ENCODE measurements around the gene CUX1.
"Not testable (repeated sequence)": the region's sequence is repeated elsewhere in the genome, so short reads cannot be mapped to it uniquely, and the experiment has no call there.

The CUX1 gene

GRCh38 chr7:101866328-101866727 lies 48.9 kb downstream of the CUX1 start:
- no peak for DNase-seq (ENCODE audit: extremely low read depth in 1 of 2, low read depth in 1 of 2)

- DNase-seq (ENCODE audit: extremely low read depth in 1 of 2, low read depth in 1 of 2), result no peak
These were observed 49.8 kb downstream of the CUX1 start for GRCh38 chr7:101867265-101867664.

GRCh38 chr7:101867681-101868080 lies 50.3 kb downstream of the CUX1 start:
- DNase-seq (ENCODE audit: extremely low read depth in 1 of 2, low read depth in 1 of 2), result not testable (repeated sequence)

GRCh38 chr7:101868191-101868950 lies 50.9 kb downstream of the CUX1 start:
- no peak for DNase-seq (ENCODE audit: extremely low read depth in 1 of 2, low read depth in 1 of 2)

- no peak for DNase-seq (ENCODE audit: extremely low read depth in 1 of 2, low read depth in 1 of 2)
These were observed 51.8 kb downstream of the CUX1 start for GRCh38 chr7:101869026-101869900.

- DNase-seq (ENCODE audit: extremely low read depth in 1 of 2, low read depth in 1 of 2), result no peak
These were observed 52.5 kb downstream of the CUX1 start for GRCh38 chr7:101869901-101870290.

GRCh38 chr7:101870361-101871062 lies 53.1 kb downstream of the CUX1 start:
- DNase-seq (ENCODE audit: extremely low read depth in 1 of 2, low read depth in 1 of 2), result no peak

GRCh38 chr7:101871351-101871750 lies 53.9 kb downstream of the CUX1 start:
- DNase-seq (ENCODE audit: extremely low read depth in 1 of 2, low read depth in 1 of 2), result no peak

GRCh38 chr7:101874028-101874427 lies 56.6 kb downstream of the CUX1 start:
- DNase-seq (ENCODE audit: extremely low read depth in 1 of 2, low read depth in 1 of 2), result no peak

- no peak for DNase-seq (ENCODE audit: extremely low read depth in 1 of 2, low read depth in 1 of 2)
These were observed 57.9 kb downstream of the CUX1 start for GRCh38 chr7:101875283-101875846.

GRCh38 chr7:101877882-101878591 lies 60.6 kb downstream of the CUX1 start:
- no peak for DNase-seq (ENCODE audit: extremely low read depth in 1 of 2, low read depth in 1 of 2)

- no peak for DNase-seq (ENCODE audit: extremely low read depth in 1 of 2, low read depth in 1 of 2)
These were observed 61.5 kb downstream of the CUX1 start for GRCh38 chr7:101878938-101879337.

GRCh38 chr7:101879565-101879964 lies 62.1 kb downstream of the CUX1 start:
- DNase-seq (ENCODE audit: extremely low read depth in 1 of 2, low read depth in 1 of 2), result no peak

- no peak for DNase-seq (ENCODE audit: extremely low read depth in 1 of 2, low read depth in 1 of 2)
These were observed 63.0 kb downstream of the CUX1 start for GRCh38 chr7:101880282-101881054.

- DNase-seq (ENCODE audit: extremely low read depth in 1 of 2, low read depth in 1 of 2), result no peak
These were observed 64.6 kb downstream of the CUX1 start for GRCh38 chr7:101882005-101882421.

- no peak for DNase-seq (ENCODE audit: extremely low read depth in 1 of 2, low read depth in 1 of 2)
These were observed 65.5 kb downstream of the CUX1 start for GRCh38 chr7:101882595-101883564.

GRCh38 chr7:101884671-101885596 lies 67.5 kb downstream of the CUX1 start:
- no peak for DNase-seq (ENCODE audit: extremely low read depth in 1 of 2, low read depth in 1 of 2)

GRCh38 chr7:101885597-101885955 lies 68.2 kb downstream of the CUX1 start:
- no peak for DNase-seq (ENCODE audit: extremely low read depth in 1 of 2, low read depth in 1 of 2)

Measured in stimulated activated CD8-positive, alpha-beta memory T cell treated with anti-CD3 and anti-CD28 coated beads, Interleukin-7, amount 100 ng/mL, for 48 hours (primary cell).